ENCODE measurements around the gene CDK16. TPM values are rescaled to one million over a fixed set of nuclear protein-coding genes. Genes with fewer than 3 reads are reported as not detected.

CDK16 gene
- total RNA-seq, 1 donor: 61.2 TPM

DNA sequence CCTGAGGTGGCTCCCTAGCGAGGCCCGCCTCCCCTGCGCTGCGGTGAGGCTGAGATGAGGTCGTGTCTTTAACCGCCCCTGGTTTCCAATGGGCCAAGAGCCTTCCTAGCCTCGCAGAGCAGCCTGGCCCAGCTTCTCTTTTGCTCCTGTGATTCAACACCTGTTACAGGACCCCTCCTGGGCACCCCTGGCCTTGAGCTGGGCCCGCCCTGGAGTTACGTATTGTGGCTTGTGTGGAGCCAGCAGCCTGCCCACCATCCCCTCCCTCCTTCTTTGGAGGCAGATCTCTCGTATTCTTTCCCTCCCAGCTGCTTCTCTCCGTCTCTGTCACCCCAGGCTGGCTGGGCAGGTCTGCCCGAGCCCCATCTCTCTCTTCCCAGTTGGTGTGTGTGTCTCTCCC is 44.1 kb upstream of the CDK16 start:
- no peak for TF ChIP-seq CTCF (IDR thresholded peaks at IDR 0.05; ENCODE audit: extremely low read depth, low read depth, low read length)
- Histone ChIP-seq H3K36me3 (ENCODE audit: insufficient read depth, low read length) (peaks cover 43% of the 10 kb centered on the region), H3K9me3 (ENCODE audit: low read depth, low read length) (no peaks in the 10 kb centered on the region), H4K20me1 (ENCODE audit: insufficient read depth, low read length) (peaks cover 22% of the 10 kb centered on the region), H3K79me2 (ENCODE audit: insufficient read depth, low read length) (peaks cover 14% of the 10 kb centered on the region), H3K4me3 (ENCODE audit: insufficient read depth, low read length) (no peak overlapping the region), H3K27me3 (ENCODE audit: insufficient read depth, low read length) (peaks cover 5% of the 10 kb centered on the region), H2AFZ (ENCODE audit: low read length) (no peak overlapping the region), H3K4me2 (ENCODE audit: insufficient read depth, low read length) (no peak overlapping the region), H3K27ac (ENCODE audit: low read depth, low read length) (no peak overlapping the region), H3K4me1 (ENCODE audit: insufficient read depth, low read length) (no peaks in the 10 kb centered on the region)
- peak; percentile 52 for DNase-seq (ENCODE audit: insufficient read length, low spot score, missing footprints)

DNA sequence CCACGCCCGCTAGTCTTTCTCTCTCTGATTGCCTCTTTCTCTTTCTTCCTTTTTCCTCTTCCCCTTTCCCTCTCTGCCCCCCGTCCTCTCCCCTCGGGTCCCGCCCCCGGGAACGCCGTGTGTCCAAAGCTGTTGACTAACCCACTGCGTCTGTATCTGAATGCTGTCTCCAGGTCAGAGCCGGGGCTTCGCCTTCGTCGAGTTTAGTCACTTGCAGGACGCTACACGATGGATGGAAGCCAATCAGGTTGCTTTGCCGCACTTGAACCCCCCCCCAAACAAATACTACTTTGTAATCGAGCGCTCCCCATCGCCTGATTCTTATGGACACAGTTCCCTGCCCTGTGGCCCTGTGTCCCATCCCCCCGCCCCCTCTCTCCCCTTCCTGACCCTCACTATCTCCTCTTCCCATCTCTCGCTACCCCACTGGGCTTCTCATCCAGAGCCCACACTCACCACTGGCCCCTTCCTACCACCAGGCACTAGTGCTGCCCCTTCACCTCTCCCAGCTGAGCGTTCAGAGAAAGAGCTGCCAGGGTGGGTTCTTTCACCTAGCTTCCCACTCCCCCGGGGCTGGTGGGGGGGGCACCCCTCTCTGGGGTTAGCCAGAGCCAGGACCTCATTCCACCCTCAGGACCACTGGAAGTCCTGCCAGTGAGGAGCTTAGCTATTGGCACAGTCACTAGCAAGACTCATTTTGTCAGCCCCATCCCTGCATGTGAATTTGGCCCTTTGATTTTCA is 43.5 kb upstream of the CDK16 start:
- no peak for TF ChIP-seq CTCF (IDR thresholded peaks at IDR 0.05; ENCODE audit: extremely low read depth, low read depth, low read length)
- Histone ChIP-seq H2AFZ (ENCODE audit: low read length) (no peak overlapping the region), H3K27ac (ENCODE audit: low read depth, low read length) (no peak overlapping the region), H4K20me1 (ENCODE audit: insufficient read depth, low read length) (peaks cover 17% of the 10 kb centered on the region), H3K4me2 (ENCODE audit: insufficient read depth, low read length) (no peak overlapping the region), H3K27me3 (ENCODE audit: insufficient read depth, low read length) (peaks cover 5% of the 10 kb centered on the region), H3K4me1 (ENCODE audit: insufficient read depth, low read length) (no peaks in the 10 kb centered on the region), H3K4me3 (ENCODE audit: insufficient read depth, low read length) (no peak overlapping the region), H3K9me3 (ENCODE audit: low read depth, low read length) (no peaks in the 10 kb centered on the region), H3K36me3 (ENCODE audit: insufficient read depth, low read length) (peaks cover 43% of the 10 kb centered on the region), H3K79me2 (ENCODE audit: insufficient read depth, low read length) (peaks cover 13% of the 10 kb centered on the region)
- peak; percentile 83 for DNase-seq (ENCODE audit: insufficient read length, low spot score, missing footprints)

DNA sequence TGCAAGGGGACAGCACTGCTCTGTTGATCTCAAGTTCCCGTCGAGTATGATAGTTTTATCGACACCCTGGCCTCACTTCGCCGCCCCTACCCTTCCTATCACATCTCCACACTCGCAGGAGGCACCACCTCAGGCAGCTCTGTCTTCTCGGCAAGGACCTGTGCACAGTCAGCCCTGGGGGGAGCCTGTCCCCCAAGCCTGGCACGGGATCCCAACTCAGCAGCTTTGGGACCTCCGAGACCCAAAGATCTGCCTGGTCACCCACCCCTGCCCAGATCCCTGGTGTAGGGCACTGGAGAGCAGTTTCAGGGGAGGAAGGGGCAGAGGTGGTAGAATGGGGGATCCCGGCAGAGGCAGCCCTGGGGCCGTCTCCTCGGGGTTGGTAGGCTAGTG is 42.9 kb upstream of the CDK16 start:
- Histone ChIP-seq H3K4me1 (ENCODE audit: insufficient read depth, low read length) (no peaks in the 10 kb centered on the region), H3K4me3 (ENCODE audit: insufficient read depth, low read length) (no peak overlapping the region), H3K4me2 (ENCODE audit: insufficient read depth, low read length) (no peak overlapping the region), H3K9me3 (ENCODE audit: low read depth, low read length) (no peaks in the 10 kb centered on the region), H3K36me3 (ENCODE audit: insufficient read depth, low read length) (peaks cover 44% of the 10 kb centered on the region), H2AFZ (ENCODE audit: low read length) (no peak overlapping the region), H3K79me2 (ENCODE audit: insufficient read depth, low read length) (peaks cover 11% of the 10 kb centered on the region), H4K20me1 (ENCODE audit: insufficient read depth, low read length) (peaks cover 17% of the 10 kb centered on the region), H3K27ac (ENCODE audit: low read depth, low read length) (no peak overlapping the region), H3K27me3 (ENCODE audit: insufficient read depth, low read length) (peaks cover 5% of the 10 kb centered on the region)
- TF ChIP-seq CTCF (IDR thresholded peaks at IDR 0.05; ENCODE audit: extremely low read depth, low read depth, low read length): no peak
- no peak for DNase-seq (ENCODE audit: insufficient read length, low spot score, missing footprints)

DNA sequence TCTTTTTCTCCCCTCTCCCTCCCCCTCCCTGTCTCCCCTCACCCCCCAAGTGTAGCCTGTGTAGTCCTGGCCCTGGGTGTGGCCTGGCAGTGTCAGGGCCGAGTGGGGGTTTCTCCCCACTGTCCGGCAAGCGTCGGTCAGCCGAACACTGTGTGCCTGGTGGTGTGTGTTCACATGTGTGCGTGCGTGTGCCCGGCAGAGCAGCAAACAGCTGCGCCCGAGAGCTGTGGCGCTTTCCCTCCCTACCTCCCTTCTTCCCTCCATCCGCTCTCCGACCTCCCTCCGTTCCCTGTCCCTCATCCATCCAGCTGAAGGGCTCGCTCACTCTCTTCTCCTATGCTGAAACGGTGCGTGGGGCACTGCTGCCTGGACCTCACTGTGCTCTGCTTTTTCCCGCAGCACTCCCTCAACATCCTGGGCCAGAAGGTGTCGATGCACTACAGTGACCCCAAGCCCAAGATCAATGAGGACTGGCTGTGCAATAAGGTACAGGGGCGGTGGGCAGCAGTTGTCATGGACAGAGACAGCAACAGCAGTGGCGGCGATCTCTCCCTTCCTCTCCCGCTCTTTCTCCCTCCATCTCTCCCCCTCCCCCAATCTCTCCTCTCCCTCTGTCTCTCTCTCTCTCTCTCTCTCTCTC is 42.3 kb upstream of the CDK16 start:
- Histone ChIP-seq H3K27me3 (ENCODE audit: insufficient read depth, low read length) (peaks cover 5% of the 10 kb centered on the region), H3K27ac (ENCODE audit: low read depth, low read length) (no peak overlapping the region), H2AFZ (ENCODE audit: low read length) (no peak overlapping the region), H4K20me1 (ENCODE audit: insufficient read depth, low read length) (peaks cover 19% of the 10 kb centered on the region), H3K9me3 (ENCODE audit: low read depth, low read length) (no peaks in the 10 kb centered on the region), H3K79me2 (ENCODE audit: insufficient read depth, low read length) (peaks cover 10% of the 10 kb centered on the region), H3K4me3 (ENCODE audit: insufficient read depth, low read length) (no peak overlapping the region), H3K4me1 (ENCODE audit: insufficient read depth, low read length) (no peaks in the 10 kb centered on the region), H3K4me2 (ENCODE audit: insufficient read depth, low read length) (no peak overlapping the region), H3K36me3 (ENCODE audit: insufficient read depth, low read length) (peaks cover 45% of the 10 kb centered on the region)
- peak; percentile 73 for DNase-seq (ENCODE audit: insufficient read length, low spot score, missing footprints)
- TF ChIP-seq CTCF (IDR thresholded peaks at IDR 0.05; ENCODE audit: extremely low read depth, low read depth, low read length): no peak

All from osteoblast (primary cell).